Activated T-helper 9 cell treated with anti-CD3 and anti-CD28 coated beads, Interleukin-2, amount 50 U/mL, for 16 hours (primary cell): Measurements from ENCODE around the gene GLOD4.
"Not testable (repeated sequence)": the region's sequence is repeated elsewhere in the genome, so short reads cannot be mapped to it uniquely, and the experiment has no call there.

Experiments
- DNase-seq: peaks from one replicate; pipeline ENCODE4 v3.0.0-alpha.2; 2020; ENCODE audit warnings: low read depth

Gene GLOD4, protein sequence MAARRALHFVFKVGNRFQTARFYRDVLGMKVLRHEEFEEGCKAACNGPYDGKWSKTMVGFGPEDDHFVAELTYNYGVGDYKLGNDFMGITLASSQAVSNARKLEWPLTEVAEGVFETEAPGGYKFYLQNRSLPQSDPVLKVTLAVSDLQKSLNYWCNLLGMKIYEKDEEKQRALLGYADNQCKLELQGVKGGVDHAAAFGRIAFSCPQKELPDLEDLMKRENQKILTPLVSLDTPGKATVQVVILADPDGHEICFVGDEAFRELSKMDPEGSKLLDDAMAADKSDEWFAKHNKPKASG

DNA sequence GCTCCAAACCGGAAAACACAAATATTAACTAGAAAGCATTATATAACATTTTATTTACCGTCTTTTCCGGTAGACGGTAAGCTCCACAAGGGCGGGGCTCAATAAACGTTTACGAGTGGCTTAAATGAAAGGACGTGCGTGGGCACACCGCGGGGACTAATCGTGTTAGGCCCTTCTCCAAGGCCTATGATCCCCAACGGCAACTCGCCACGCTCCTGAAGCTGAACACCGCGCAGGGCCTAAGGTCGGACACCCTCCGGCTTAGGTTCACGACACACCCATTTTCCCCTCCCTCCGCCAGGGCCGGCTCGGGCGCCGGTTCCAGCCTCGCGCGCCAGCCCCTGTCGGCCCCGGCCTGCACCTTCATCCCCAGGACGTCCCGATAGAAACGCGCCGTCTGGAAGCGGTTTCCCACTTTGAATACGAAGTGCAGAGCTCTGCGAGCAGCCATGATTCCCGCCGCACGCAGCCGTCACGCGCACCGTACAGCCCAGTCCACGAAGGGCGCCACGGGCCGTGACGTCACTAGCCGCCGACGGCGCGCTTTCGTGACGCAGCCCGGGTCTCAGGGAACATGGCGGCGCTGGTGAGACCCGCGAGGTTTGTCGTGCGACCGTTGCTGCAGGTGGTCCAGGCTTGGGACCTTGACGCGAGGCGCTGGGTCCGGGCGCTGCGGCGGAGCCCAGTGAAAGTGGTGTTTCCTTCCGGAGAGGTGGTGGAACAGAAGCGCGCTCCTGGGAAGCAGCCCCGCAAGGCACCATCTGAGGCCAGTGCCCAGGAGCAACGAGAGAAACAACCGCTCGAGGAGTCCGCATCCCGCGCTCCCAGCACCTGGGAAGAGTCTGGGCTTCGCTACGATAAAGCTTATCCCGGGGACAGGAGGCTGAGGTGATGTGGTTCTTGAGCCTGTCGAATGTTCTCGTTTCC is at the start of gene GLOD4, which contains the start of gene MRM3:
Gene GLOD4, minus strand, starts transcription at position 476 of the 927 bp plus-strand sequence. Its CDS starts 25 bp downstream, at position 451.
Gene MRM3, plus strand, starts transcription at position 549 of the 927 bp plus-strand sequence. Its CDS starts 26 bp downstream, at position 575.
- peak; percentile 95 for DNase-seq

- no peak for DNase-seq
Measured at GRCh38 chr17:830950-831349, 48.9 kb upstream of the GLOD4 start.

GRCh38 chr17:830381-830780 is 48.3 kb upstream of the GLOD4 start:
- DNase-seq, result no peak

DNA sequence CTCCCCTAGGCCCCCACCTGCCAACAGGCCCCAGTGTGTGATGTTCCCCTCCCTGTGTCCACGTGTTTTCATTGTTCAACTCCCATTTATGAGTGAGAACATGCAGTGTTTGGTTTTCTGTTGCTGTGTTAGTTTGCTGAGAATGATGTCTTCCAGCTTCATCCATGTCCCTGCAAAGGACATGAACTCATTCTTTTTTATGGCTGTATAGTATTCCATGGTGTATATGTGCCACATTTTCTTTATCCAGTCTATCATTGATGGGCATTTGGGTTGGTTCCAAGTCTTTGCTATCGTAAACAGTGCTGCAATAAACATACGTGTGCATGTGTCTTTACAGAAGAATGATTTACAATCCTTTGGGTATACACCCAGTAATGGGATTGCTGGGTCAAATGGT is 47.5 kb upstream of the GLOD4 start:
- not testable (repeated sequence) for DNase-seq

DNA sequence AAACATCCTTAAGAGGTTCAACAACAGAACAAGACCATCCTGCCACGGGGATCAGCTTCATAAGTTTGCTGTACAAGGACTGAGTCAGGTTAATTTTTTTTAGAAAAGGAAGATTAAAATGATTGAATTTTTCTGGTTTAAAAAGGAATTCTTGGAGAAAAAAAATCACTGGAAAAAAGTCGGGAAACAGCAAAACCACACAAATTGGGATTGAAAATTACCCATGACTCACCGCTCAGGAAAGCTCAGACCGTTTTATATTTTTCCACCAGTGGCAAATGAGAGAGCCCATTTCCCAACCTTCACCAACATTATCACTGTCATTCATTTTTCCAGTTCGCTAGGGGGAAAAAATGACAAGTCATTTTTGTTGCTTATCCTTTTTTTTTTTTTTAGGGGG is 46.7 kb upstream of the GLOD4 start:
- DNase-seq, result no peak

GRCh38 chr17:826778-827177 is 44.7 kb upstream of the GLOD4 start:
- no peak for DNase-seq

DNA sequence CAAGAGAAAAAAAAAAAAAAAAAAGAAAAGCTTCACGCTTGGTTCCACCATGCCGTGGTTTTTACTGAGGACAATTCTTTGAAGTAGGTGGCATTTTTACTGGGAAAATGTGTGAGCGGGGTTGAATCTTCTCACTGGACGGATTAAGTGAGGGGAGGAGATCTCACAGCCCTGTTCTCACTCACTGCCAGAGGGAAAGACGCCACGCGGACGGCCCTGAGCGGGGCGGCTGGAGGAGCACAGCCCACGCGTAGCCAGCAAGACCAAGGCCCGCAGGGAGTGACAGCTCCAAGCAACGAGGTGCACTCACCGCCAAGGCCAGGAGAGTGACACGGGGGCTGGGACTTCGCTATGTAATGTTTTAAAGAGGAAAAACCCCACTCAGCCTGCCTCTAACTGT is 43.1 kb upstream of the GLOD4 start:
- no peak for DNase-seq

DNA sequence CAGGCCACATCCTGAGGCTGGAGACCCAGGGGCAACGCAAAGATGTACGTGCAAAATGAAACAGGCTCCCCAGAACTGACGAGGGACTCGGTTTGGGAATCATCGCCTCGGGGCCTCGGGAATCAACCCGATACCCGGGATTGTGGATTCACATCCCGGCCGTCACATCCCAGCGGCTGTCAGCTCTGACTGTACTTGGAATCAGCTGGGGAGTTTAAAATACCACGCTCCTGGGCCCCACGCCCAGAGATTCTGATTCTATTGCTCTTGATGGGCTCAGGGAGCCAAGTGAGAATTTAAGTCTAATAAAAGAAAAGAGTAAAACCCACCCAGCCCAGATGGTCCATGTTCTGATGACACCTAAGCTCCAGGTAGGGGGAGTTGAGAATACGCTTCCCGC is 42.3 kb upstream of the GLOD4 start:
- DNase-seq, result no peak

- no peak for DNase-seq
Measured at GRCh38 chr17:823501-823902, 41.4 kb upstream of the GLOD4 start.

DNA sequence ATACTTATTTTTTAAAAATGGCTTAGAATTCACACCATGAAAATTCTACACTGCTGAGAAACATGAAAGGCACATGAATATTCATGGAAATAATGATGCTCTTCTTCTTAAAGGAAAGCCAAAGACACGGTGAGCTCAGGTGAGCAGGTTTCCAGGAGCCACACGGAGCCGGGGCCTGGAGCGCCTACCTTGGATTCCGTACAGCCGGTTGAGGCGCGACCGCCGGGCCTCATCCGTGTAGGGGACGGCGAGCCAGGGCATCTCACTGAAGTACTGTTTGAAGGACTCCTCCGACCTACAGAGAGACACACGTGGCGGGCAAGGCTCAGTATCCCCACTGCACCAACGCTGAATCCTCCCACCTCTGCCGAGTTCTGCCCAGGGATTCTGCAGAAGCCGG is 37.2 kb upstream of the GLOD4 start:
- no peak for DNase-seq

DNA sequence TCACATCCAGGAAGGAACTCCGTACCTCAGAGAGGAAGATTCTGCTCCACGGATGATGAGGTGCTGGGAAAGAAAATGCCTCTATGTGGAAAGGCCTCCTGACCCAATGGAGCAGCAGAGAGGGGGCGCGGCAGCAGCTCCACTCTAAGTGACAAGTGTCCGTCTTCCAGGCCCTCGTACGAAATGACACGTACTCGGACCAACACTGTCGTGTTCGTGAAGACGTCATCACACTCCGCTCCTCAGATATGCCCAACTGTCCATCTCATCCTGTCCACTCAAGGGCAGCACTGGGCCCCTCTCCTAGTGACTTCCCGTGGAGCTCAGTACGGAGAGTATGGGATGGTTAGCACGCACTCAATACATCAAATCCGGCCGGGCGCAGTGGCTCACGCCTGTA is 32.3 kb upstream of the GLOD4 start:
- no peak for DNase-seq

- no peak for DNase-seq
Measured at GRCh38 chr17:812638-813204, 30.6 kb upstream of the GLOD4 start.

DNA sequence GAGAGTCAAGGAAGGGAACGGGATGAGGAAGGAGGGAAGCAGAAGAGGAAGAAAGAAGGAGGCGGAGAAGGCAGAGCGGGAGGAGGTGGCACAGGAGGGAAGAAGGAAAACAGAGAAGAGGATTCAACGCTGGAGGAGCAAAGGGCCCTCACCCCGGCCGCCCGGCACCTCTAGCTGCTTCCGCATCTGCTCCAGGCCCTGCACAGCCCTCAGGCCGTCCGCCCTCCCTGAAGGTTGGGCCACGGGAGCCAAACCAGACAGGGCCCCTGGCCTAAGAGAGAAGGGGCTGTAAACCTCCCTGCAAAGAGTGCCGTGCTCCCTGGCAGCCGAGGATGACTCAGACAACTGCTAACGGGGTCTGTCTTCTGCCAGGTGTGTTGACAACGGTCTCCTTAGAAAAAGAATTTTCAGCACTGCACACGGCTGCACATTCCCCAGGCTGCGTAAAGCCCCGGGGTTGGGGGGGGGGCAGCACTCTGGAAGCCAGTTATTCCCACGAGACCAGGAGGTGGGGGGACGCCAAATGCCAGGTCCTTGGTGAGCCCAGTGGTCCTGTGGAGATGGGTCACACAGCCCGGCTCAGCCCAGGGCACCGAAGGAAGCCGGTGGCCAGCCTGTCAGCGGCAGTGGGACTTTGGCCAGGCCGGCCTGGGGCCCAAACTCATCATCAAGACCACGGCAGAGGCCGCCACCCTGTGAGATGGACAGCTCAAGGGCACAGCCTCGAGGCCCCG is 29.1 kb upstream of the GLOD4 start:
- DNase-seq, result no peak

- no peak for DNase-seq
Measured at GRCh38 chr17:807523-808294, 25.6 kb upstream of the GLOD4 start.

DNA sequence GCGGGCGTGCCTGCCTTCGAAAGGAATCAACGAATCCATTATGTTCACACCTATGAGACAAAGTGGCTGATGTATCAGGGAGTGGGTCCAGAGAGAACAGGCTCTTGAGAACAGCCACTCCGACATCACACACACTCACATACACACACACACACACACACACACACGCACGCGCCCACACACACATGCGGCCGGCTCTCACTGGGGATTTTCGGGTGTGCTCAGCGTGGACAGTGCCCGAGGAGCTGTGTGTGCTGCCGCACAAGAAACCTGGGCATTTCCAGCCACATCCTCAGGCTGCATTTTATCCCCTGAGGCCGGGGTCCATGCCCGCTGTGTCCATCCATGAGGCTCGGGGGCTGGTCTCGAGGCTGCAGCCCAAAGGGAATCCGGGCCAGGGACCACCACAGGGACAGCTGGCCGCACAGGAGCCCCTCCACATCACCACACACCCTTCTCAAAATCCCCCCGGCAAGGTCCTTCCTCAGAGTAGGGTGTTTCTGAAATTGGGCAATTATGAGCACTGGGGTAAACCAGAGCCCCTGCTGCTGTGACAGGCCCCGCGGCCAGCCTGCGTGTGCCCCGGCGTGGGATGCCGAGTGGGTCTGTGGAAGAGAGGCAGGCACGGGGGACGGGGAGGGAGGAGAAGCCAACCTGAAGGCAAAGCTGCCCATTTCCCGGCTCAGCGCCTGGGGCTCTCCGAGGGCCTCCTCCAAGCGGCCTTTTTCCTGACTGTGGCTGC is 24.9 kb upstream of the GLOD4 start:
- DNase-seq, result no peak

GRCh38 chr17:806346-806745 is 24.3 kb upstream of the GLOD4 start:
- no peak for DNase-seq

GRCh38 chr17:805886-806285 is 23.8 kb upstream of the GLOD4 start:
- not testable (repeated sequence) for DNase-seq

GRCh38 chr17:804541-805435 is 22.7 kb upstream of the GLOD4 start:
- no peak for DNase-seq
